Stimulated activated CD4-positive, alpha-beta T cell treated with anti-CD3 and anti-CD28 coated beads, TNF-alpha, amount 100 ng/mL, for 48 hours (primary cell): ENCODE data around the gene LSS.
A peak's percentile ranks its signal among the peaks of the same experiment; 100 is the strongest.

Experiments used
- DNase-seq, 3 donors: peaks; one replicate each; pipeline ENCODE4 v3.0.0-alpha.2; 2020; ENCODE audit warnings: low read depth in 3 of 3

Gene LSS

GRCh38 chr21:46228345-46229051, at the start of gene LSS:
Gene LSS (minus strand): TSS chr21:46228774. CDS start chr21:46228745, 29 bp downstream.
- DNase-seq = peak; percentile 91 to 95 (median 92)

- no peak for DNase-seq
Measured at GRCh38 chr21:46274797-46275390, 46.3 kb upstream of the LSS start.

GRCh38 chr21:46273341-46273740, 44.8 kb upstream of the LSS start:
- DNase-seq = no peak

GRCh38 chr21:46269466-46269865, 40.9 kb upstream of the LSS start:
- DNase-seq = no peak

GRCh38 chr21:46268371-46268770, 39.8 kb upstream of the LSS start:
- no peak for DNase-seq

GRCh38 chr21:46266946-46267345, 38.4 kb upstream of the LSS start:
- DNase-seq = no peak

- no peak for DNase-seq
Measured at GRCh38 chr21:46265736-46266525, 37.4 kb upstream of the LSS start.

- DNase-seq = no peak
Measured at GRCh38 chr21:46264690-46265144, 36.1 kb upstream of the LSS start.

- no peak for DNase-seq
Measured at GRCh38 chr21:46264046-46264689, 35.6 kb upstream of the LSS start.

GRCh38 chr21:46256501-46256994, 28.0 kb upstream of the LSS start:
- DNase-seq = no peak

GRCh38 chr21:46255758-46256337, 27.3 kb upstream of the LSS start:
- DNase-seq = no peak

GRCh38 chr21:46255166-46255565, 26.6 kb upstream of the LSS start:
- no peak for DNase-seq

GRCh38 chr21:46254208-46254975, 25.8 kb upstream of the LSS start:
- DNase-seq = no peak

- DNase-seq = peak; percentile 15 to 44 (median 30)
Measured at GRCh38 chr21:46253610-46254124, 25.1 kb upstream of the LSS start.

- DNase-seq = no peak
Measured at GRCh38 chr21:46252840-46253239, 24.3 kb upstream of the LSS start.

GRCh38 chr21:46250146-46250725, 21.7 kb upstream of the LSS start:
- DNase-seq = no peak

- no peak for DNase-seq
Measured at GRCh38 chr21:46248827-46249226, 20.3 kb upstream of the LSS start.

GRCh38 chr21:46248422-46248782, 19.8 kb upstream of the LSS start:
- no peak for DNase-seq

- DNase-seq = no peak
Measured at GRCh38 chr21:46247699-46248421, 19.3 kb upstream of the LSS start.

- DNase-seq = no peak
Measured at GRCh38 chr21:46246345-46246744, 17.8 kb upstream of the LSS start.
